Cortex of kidney (tissue), 1 donor: ENCODE data around the gene AGAP1.

Experiments
- DNase-seq: peaks from one replicate; lab custom pipeline; 2025; lab: John Stamatoyannopoulos, UW

Gene AGAP1

GRCh38 chr2:235533198-235533597 is 39.4 kb downstream of the AGAP1 start:
- no peak for DNase-seq

- DNase-seq = no peak
Measured at GRCh38 chr2:235533616-235534385, 40.0 kb downstream of the AGAP1 start.

DNA sequence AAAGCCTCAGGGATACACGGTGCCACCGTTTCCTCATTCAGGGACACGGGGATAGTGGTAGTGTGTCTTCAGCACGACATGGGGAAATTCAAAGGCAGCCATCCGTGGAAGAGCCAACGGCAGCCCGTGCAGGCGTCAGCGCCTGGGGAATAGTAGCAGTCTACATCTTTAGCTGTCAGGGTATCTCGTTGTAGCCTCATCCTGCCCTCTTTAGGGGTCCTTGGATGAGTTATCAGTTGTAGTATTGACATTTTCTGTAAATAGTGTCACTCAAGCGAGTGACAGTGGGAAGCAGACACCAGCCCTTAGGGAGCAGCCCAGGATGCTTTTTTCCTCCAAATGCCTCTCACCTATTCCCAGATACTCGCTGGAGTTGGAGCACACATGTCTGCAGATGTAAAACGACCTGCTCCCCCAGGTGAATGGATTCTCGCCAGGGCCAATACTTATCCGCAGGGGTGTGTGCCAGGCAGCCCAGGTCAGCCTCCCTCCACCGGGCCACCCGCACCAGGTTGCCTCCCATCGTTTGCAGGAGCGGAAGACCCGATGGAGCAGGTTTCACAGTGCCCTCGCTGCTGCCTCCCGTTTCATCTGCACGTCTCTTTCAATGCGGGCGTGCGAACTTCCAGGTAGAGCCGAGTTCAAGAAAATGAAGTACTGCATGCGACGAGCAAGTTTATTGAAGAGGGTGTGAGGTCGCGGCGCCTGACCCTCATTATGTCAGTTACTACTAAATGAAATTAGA is 41.0 kb downstream of the AGAP1 start:
- no peak for DNase-seq

DNA sequence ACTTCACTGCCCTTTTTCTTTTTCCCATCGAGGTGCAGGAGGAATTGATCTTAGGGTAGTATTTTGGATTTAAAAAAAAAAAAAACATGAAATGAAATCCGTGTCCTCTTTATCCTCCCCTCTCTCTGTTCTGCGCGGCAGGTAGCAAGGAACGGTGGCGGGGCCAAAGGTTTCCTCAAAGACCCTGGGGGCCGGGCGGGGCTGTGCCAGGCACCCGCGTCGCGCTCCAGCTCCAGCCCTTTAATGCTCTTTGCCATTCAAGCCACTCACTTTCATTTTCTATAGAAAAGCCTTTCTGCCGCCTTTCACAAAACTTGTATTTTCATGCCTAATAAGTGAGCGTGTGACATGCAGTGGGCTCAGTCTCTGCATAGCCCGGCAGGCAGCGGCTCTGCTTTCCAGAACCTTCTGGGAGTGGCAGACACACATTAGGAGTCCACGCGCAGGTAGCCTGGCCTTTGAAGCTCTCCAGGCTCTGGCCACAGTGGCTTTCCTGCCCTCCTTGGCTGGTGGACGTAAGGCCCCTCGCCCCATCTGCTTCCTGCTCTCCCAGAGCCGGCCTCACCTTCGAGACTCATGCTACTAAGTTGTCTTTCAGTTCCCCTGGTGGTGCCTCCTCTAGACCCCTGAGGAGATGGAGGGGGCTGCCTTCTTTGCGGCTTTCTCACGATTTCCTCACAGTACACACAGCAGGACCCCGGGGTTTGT is 41.7 kb downstream of the AGAP1 start:
- no peak for DNase-seq

GRCh38 chr2:235536711-235537110 is 42.9 kb downstream of the AGAP1 start:
- no peak for DNase-seq

DNA sequence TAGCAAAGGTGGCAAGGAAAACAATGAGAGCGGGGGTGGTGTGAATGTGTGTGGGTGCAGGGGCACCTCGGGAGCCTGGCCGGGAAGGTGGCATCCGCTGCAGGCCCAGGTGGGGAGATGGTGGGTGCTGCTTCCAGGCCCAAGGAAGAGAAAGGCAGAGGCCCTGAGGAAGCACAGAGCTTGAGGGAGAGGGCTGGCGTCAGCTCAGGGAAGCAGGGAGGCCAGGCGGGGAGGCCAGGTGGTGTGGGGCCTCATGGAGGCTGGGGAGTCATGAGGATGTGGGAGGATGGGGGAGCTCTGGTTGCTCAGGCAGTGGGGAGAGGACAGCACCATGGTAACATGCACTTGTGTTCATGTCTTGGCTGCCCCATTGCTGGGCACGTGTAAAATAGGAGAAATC is 43.3 kb downstream of the AGAP1 start:
- no peak for DNase-seq

DNA sequence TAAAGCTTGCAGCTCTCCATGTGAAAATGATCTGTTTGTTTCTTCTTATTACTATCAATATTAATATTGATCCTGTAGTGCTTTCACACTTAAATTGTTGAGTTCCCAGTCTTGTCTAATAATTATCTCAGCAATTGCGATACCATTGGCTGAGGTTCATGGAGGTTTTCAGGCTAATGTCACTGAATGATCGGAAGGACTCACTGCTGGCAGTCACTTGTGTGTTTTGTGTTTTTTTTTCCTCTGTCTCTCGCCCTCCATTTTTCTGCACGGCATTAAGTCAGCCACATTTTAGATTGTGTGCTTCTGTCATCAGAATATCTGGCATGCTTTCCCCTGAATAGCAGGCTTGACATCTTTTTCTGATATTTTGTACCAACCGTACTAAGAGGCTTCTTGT is 43.7 kb downstream of the AGAP1 start:
- DNase-seq = no peak

DNA sequence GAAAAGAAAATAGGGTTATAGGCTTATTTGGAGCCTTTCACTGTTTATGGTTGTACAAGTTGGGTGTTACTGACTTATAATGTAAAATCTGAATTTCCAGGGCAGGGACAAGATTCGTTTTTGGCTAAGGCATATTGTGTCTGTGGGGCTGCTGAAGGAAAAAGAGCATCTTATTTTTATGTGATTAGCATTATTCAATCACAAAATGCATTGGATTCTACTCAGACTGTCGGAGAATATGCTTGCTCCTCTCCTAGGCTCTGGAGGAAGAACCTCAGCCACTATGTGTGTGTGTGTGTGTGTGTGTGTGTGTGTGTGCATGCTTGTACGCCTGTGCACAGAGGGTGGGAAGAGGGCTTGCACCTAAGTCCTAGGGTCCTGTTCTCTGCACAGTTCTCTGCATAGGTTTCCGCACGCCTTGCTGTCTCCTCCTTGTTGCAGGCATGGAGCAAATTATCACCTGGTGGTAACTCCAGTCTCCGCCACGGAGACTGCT is 44.3 kb downstream of the AGAP1 start:
- no peak for DNase-seq

DNA sequence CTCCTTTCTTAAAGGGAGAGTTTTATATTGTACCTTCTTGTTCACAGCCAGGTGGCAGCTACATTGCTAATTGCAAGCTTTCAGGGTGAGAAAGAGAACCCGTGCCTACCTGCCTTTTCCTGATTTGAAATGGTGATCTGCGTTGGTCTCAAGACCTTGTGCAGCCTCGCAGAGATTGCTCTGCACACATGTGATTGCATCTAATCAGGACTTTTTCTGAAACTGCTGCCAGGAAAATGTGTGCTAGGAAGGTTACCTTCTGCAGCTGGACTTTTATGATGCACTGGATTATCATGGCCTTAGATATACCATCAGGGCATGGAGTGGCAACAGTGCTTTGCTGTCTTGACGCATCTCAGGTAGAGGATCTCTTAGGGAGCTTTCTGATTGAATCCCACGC is 45.1 kb downstream of the AGAP1 start:
- no peak for DNase-seq

DNA sequence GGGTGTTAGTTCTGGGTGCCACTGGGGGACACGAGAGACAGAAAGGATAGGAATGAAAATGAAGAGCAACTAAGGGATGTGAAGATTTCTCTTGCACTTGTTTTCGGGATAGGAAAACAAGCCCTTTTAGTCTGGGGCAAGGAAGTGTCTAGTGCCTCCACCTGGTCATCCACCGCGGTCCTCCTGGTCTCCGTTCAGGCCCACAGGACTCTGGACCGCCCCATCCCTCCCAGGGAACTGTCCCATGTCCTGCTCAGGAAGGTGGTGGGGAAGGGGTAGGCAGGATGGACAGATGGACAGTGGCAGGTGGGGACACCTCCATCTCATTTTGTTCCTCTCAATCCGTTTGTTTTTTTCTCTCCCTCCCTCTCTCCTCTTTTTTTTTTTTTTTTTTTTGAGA is 45.9 kb downstream of the AGAP1 start:
- no peak for DNase-seq

DNA sequence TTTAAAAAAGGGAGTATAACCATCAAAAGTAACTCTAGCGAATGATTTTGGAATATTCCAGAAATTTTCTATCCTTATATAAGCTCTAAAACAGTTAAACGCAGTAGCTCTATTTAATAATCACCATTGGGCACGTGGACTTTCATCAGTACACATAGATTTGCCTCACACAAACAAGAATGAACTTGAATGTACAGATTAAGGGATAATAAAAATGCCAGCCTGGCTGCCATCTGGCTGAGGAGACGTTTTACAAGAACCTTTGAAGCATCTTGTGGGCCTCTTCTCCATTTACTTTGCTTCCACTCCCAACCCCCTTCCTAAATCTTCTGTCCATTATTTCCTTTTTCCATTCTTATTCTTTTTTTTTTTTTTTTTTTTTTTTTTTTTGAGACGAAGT is 47.2 kb downstream of the AGAP1 start:
- DNase-seq = no peak

GRCh38 chr2:235541838-235542549 is 48.2 kb downstream of the AGAP1 start:
- DNase-seq = no peak

DNA sequence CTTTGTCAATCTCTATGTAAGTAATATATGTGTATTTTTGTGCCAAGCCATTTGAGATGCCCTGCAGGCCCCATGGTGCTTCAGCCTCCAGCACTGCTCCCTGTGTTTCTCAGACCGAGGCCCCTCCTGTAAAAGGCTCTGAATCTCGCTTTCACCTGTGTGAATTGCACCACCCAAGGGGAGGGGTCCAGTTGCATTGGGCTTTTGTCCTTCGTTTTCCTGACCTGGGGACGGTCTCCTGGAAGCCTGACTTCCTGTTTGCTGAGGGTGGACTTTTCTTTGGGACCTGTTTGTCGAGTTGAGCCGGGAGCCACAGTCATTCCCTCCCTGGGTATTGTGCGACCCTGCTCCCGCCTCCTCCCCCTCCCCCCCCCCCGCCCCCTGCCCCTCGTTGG is 48.9 kb downstream of the AGAP1 start:
- no peak for DNase-seq

DNA sequence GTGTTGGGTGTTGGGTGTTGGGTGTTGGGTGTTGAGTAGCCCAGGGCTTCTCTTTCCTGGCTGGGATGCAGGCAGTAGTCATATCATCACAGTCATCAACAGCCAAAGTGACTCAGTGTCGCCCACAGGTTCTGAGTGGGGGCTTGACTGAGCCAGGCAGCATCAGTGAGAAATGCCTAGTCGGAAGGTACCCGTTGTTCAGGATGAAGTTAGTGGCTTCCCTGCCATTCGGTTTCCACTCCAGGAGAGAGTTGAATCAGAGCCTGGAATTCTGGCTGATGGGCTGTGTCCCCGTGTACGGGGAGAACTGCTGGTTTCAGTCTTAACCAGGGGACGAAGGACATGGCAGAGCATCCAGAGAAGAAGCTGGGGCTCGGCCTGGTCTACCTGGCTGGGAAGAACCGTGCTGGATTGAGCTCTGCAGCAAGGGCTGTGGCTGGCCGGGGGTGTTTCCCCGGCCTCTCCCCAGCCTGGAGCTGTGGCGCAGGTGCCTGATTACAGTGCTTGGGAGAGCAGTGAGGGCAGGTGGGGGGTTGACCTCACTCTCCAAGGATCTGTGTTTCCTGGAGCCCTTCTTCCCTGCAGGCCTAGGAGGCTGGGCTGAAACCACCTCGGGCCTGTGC is 49.4 kb downstream of the AGAP1 start:
- DNase-seq = no peak

DNA sequence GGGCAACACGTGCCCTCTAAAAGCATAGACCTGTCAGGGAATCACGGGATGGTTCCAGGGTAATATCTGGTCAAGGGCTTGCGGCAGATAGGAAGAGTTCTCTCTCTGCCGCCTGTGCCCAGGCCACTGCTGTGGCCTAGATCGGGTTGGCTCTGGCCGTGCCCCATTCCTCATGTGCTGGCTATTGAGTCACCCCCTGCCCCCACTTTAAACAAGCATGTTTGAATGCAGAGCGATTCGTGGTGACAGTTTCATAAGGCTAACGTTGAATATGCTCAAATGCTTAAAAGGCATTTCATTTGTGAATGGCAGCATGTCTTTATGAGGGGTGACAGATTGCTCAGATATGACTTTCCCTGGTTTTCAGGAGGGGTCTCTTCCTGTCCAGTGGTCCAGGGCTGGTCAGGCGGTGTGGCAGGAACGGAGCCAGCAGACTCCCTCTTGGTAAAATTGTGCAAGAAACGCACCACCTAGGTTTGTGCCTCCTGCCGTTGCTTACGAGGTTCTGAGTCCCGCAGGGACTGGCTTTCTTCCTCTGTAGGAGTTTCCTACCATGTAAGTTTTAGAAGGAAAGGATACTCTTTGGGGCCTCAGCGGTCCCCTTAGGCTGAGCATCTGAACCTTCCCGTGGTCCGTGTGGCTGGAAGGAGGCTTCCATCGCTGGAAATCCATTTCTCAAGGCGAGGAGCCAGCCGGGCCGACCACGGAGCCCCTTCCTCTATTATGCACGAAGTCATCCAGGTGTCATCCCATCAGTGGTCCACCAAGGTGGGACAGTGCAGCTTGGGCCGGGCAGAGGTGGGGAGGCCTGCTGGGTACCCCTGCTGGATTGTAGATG is 50.2 kb downstream of the AGAP1 start:
- no peak for DNase-seq

DNA sequence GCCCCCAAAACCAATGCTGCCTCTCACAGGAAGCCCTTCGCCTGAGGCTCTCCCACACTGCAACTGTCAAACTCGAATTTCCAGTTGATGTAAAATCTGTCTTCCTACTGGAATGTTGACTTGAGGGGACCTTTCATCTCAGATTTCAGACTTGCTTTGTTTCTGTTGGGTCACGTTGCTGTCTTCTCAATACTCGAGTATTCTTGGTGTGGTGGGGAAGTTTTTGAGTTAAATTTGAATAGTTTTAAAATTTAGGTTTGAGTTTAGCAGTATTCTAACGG is 50.8 kb downstream of the AGAP1 start:
- DNase-seq = no peak

DNA sequence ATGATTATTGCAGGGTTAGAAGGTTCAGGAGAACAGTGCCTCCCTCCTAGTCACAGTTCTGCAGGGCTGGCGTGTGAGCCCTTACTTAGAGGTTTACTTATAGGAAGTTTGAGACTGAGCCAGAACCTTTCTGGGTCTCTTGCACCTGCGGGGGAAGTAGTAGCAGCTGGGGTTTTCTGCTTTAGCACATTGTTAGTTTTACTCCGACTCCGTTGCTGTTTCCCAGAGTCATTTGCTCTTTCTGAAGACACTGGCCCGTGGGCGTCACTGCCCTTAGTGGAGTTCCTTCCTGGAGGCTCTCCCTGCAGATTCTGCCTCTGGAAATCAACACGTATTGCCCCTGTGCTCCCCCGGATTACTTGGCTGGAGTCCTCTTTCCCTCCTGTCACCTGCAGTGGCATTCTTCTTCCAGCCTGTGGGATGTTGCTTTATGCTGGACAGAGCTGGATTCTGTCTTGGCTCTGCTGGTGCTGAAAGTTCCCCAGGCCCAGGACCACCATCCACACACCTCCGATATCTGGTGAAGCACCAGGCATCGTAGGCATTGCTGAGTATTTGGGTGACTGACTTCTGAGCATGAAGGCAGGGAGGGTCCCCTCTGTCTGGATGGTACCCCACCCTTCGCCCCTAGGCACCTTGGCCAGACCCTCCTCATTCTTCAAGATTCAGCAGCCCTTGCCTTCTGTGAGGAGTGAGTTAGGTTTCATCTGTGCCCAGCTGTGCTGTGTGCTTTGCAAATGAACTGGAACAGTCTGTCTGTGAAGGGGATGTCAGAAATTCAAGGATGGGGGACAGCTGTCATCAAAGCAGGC is 51.7 kb downstream of the AGAP1 start:
- DNase-seq = no peak

- no peak for DNase-seq
Measured at GRCh38 chr2:235546151-235546435, 52.2 kb downstream of the AGAP1 start.

DNA sequence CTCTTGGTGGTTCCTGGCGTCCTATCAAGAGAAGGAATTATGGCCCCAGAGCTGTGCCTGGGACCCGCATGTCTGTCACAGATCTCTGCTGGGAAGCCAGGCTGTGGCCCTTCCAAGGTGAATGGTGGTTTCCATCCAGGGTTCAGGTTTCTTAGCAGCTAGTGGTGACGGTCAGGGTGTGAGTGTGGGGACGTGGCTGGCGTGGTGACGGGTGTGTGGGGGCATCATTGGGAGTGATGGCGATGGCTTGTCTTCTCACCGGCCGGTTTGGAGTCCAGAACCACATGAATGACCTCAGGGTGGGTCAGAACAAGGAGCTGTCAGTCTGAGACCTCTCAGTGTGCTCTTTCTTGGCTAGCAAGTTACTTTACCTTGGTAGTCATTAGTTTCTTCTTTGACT is 52.6 kb downstream of the AGAP1 start:
- no peak for DNase-seq

DNA sequence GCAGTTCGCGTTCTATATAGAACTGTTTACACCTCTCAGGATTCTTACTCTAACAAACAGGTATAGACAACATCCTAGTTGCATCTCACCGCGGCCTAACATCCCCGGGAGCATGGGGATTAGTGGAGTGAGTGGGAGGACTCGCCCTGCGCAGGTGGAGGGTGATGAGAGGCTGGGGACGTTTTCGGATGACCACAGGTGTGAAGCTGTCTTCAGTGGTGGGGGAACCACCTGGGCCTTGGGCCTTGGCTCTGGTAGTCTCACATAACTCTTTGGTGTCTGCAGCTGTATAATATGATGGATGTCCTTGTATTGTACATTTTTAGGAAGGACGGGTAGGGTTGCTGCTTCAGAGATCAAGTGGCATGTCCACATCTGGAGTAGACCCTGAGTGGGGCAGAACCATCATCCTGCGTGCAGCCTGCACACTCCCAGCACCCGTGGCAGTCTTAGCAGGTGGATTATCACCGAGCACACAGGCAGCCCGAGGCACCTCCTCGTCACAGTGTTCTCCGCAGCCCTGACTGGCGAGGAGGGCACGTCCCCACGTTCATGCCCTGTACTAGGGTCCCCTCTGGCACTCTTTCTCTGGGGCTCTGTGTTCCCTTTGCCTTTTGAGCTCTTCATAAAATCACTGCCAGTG is 56.0 kb downstream of the AGAP1 start:
- DNase-seq = no peak
